Activated CD8-positive, alpha-beta memory T cell treated with anti-CD3 and anti-CD28 coated beads, Interleukin-2, amount 50 U/mL, for 24 hours (primary cell): Measurements from ENCODE around the gene SIX1.

Experiments
- DNase-seq: peaks from one replicate; pipeline ENCODE4 v3.0.0-alpha.2; 2020; ENCODE audit errors: extremely low read depth

Gene SIX1

GRCh38 chr14:60648934-60649874 is at the start of gene SIX1:
Gene SIX1, minus strand, starts transcription at chr14:60649477. Its CDS starts 288 bp downstream, at chr14:60649189.
- no peak for DNase-seq

DNA sequence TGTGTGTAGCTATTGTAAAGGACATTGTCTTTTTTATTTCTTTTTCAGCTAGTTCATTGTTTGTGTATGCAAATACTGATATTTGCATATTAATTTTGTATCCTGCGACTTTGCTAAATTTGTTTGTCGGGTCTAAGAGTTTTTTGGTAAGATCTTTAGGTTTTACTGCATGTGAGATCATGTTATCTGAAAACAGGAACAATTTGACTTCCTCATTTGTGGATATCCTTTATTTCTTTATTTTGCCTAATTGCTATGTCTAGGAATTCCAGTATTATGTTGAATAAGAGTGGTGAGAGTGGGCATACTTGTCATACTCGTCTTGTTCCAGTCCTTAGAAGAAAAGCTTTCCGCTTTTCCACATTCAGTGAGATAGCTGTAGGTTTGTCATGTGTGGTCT is 46.0 kb upstream of the SIX1 start:
- DNase-seq, result no peak

DNA sequence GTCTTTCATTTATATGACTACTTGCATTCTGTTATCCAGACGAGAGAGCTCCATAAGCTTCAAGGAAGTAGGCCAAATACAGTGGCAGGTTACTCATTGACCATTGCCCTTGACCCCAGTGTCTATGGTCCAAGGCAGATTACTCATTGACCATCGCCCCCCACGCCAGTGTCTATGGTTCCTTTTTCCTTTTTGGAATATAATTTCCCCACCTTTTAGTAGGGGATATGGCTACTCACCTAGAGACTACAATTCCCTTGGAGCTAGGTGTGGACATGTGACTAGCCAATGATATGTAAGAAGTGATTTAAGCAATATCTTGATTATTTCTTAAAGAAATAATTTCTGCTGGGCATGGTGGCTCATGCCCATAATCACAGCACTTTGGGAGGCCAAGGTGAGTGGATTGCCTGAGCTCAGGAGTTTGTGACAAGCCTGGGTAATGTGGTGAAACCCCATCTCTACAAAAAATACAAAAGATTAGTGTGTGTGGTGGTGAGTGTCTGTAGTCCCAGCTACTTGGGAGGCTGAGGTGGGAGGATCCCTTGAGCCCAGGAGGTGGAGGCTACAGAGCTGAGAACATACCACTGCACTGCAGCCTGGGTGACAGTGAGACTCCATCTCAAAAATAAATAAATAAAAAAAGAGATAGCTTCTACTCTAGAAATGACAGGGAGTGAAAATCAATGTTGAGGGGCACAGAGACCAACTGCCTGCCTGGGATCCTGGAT is 42.3 kb upstream of the SIX1 start:
- no peak for DNase-seq

DNA sequence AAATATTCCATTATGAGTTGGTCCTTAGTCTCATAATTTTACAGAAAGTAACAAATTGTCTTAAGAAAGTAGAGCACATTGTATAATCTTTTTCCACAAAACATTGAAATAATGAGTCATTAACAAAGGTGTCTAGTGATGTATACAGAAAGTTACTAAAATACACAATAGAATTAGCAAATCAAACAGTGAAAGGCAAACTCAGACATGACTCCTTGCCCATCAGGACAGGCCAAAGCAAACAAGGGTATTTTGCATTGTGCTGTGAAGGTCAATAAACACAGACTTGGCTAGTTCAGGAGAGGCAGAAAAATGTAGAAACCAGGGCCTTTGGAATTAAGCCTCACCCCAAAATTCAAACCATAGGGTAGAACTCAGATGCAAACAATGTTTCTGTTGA is 37.6 kb upstream of the SIX1 start:
- no peak for DNase-seq

- no peak for DNase-seq
These were observed 34.9 kb upstream of the SIX1 start for GRCh38 chr14:60684203-60684602.

DNA sequence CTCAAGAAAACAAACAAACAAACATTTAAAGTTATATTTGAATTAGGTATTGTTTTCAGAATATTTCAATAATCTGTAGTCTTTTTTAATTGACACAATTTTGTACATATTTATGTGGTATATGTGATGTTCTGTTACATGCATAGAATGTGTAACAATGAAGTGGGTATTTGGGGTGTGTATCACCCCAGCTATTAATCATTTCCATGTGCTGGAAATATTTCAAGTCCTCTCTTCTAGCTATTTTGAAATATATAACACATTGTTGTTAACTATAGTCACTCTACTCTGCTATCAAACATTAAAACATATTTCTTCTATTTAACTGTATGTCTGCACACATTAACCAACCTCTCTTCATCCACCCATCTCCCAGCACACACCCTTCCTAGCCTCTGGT is 32.0 kb upstream of the SIX1 start:
- DNase-seq, result no peak

DNA sequence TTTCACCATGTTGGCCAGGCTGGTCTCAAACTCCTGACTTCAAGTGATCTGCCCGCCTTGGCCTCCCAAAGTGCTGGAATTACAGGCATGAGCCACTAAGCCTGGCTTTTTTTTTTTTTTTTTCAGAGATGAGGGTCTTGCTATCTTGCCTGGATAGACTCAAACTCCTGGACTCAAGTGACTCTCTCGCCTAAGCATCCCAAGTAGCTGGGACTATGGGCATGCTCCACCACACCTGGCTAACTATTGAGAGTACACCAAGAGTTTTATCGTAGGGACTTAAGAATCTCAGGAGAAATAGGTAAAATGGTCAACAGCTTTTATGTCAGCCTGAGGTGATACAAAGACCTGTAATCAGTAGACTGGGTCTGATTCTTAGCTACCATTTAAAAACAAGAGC is 31.2 kb upstream of the SIX1 start:
- DNase-seq, result no peak

DNA sequence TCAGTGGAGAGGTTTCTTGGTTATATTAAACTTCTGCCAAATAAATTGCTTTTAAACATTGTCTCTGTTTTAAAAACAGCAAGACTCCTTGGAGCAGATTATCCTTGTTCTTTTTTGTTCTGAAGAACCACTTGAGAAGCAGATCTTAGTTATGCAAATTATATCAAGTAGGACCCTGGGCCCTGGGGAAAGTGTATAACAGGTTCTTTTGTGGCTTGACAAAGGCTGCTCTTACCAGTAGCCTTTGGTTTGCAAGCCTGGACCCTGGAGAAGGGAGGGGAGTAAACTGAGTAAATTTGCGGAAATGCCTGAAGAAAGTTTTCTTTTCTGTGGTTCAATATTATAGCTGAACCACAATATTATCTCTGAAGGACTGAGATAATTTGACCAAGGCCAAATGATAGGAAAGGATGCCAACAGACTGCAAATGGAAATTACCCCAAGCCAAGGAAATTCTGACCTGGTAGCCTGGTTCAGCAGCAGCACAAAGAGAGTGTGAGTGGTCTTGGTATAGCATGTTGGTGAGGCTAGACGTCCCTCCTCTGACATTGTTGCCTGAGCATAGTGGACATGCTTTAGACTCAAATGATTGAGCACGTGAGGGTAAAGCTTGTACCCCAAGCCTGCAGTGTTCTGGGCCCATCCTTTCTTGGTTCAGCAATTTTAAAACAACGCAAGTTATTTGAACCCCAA is 30.4 kb upstream of the SIX1 start:
- DNase-seq, result no peak

DNA sequence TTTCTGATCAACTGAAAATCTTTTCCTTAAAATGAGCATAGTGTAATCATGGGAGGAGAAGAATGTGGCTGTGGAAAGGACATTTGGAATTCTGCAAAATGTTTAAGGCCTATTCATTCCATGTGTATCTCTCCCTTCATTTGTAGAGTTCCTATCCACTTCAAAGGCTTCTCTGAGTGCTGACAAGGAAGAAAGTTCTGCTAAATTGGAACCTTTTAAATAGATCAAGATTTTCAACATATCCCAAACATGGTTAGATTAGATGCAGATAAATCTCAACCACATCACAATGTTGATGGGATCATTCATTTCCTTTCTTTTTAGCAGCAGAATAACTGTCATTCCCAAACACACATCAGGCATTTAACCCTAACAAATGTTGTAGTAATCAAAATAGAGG is 28.4 kb upstream of the SIX1 start:
- DNase-seq, result no peak

DNA sequence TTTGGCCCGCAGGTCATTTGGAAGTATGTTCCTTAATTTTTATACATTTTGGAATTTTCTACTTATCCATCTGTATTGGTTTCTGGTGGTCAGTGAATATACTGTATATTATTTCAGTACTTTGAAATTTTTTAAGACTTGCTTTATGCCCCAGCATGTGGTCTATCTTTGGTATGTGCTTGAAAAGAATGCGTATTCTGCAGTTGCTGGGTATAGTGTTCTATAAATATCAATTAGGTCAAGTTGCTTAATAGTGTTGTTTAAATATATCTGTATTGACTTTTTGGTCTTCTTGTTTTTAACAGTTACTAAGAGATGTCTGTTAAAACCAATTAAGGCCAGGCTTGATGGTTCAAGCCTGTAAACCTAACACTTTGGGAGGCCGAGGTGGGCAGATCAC is 21.7 kb upstream of the SIX1 start:
- no peak for DNase-seq

DNA sequence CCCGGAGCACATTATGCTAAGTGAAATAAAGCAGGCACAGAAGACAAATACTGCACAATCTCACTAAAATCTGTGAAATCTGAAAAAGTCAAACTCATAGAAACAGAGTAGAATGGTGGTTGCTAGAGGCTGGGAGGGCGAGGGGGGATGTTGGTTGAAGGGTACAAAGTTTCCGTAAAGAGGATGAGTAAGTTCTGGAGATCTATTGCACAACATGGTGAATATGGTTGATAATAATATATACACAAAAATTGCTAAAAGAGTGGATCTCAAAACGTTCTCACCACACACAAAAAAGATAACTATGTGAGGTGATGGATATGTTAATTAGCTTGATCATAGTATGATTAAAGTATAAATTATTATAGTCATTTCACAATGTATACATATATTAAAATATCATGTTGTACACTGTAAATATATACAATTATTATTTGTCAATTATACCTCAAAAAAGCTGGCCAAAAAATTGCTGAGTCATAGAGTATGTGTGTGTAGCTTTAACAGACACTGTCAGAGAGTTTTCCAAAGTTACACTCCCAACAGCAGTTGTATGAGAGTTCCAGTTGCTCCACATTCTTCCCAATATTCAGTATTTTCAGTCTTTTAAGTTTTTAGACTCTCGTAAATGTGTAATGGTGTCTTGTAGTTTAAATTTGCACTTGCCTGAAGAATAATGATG is 19.3 kb upstream of the SIX1 start:
- no peak for DNase-seq

DNA sequence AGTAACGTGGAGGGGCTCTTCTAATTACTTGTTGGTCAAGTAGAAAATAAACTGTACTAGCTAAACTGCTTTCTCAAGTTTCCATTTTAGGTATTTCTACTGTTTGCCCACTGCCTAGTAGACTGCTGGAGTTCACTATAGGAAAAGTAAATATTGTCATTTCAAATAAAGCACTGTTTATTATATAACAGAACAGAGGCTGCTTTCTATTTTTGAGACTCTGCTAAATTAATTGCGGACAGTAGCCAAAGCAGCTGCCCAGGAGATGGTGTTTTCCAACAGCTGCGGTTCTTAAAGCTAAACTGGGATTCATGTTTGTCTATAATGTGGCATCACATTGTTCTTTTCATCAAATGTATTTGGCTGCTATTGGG is 15.9 kb upstream of the SIX1 start:
- no peak for DNase-seq

GRCh38 chr14:60662982-60663381 is 13.7 kb upstream of the SIX1 start:
- DNase-seq, result no peak

- DNase-seq, result no peak
These were observed 12.4 kb upstream of the SIX1 start for GRCh38 chr14:60661721-60662120.

DNA sequence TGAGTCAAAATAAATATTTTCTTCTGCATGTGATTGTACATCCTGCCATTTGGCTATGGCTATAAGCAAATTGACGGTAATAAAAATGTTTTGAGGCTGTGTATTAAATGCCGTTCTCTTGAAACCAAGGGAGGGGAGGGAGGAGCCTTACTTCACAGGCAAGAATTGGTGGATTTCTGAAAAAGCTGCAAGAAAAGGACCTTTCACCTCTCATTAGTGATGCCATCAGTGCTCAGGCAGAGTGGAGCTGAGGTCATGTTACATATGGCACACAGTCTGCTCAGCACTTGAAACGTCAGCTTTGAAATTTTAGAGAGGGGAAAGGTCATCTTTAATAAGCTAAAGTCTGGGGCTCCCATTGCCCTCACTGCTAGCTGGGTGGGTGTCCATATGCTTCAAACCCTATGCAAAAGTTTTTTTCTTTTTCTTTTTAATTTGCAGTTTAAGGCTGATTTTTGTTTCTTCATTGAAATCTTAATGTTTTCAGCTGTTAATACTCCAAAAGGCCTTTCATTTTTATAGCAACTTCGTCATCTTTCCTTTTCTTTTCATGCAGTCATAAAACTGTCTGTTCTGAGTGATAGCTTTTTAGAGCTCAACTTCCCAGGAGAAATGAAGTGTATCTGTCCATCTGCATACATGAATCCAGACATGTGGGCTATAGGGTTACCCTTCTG is 9.8 kb upstream of the SIX1 start:
- no peak for DNase-seq

GRCh38 chr14:60658211-60658690 is 9.0 kb upstream of the SIX1 start:
- no peak for DNase-seq

DNA sequence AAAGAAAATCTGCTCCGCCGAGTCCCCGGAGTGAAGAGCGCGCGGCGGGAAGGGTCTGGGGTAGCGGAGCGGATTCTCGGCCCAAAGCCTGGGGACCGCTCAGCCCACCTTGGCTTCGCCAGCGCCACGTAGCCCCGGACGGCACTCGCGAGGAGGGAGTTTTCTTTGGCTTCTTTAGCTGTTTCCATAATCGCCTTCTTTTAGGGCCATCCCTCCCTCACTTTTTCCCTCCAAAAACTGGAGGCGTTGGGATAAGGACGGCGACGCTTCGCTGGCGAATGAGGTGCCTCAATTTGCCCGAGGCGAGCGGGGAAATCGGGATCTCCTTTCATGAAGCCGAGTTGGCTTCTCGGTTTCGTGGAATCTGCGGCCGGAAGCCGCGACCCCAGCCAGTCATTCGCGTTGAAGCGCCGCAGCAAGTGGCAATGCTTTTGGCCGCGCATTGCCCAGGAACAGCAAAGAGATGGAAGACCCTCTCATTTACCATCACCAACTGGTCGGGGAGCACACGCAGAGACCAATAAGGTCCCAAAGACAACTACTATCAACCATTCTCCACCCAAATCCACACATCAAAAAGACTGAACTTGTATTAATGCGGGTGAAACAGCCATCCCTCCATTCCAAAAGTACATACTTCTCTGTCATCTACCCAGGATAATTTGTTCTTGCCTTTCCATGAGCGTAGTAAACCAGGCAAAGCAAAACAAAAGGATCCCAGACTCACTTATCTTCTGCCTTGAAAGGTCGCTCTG is 8.4 kb upstream of the SIX1 start:
- no peak for DNase-seq

- DNase-seq, result no peak
These were observed 7.6 kb upstream of the SIX1 start for GRCh38 chr14:60656686-60657455.

GRCh38 chr14:60655898-60656685 is 6.8 kb upstream of the SIX1 start:
- no peak for DNase-seq
